ENCODE data around the gene KCTD8. TPM values are rescaled to one million over a fixed set of nuclear protein-coding genes. Genes with fewer than 3 reads are reported as not detected.

Gene KCTD8
- total RNA-seq, 1 donor: not detected

- TF ChIP-seq CTCF (IDR thresholded peaks at IDR 0.05; ENCODE audit: extremely low read depth, low read depth, low read length): no peak
These were observed 287.7 kb downstream of the KCTD8 start for GRCh38 chr4:44160776-44161367.

GRCh38 chr4:44159991-44160390 is 288.6 kb downstream of the KCTD8 start:
- H2AFZ ChIP-seq (ENCODE audit: low read length): no peak overlapping the region
- TF ChIP-seq CTCF (IDR thresholded peaks at IDR 0.05; ENCODE audit: extremely low read depth, low read depth, low read length): no peak
- no peak overlapping the region for H3K4me2 ChIP-seq (ENCODE audit: insufficient read depth, low read length)
- no peaks in the 10 kb centered on the region for H3K27me3 ChIP-seq (ENCODE audit: insufficient read depth, low read length)
- no peak overlapping the region for H3K27ac ChIP-seq (ENCODE audit: low read depth, low read length)
- no peak for DNase-seq (ENCODE audit: insufficient read length, low spot score, missing footprints)
- H3K9me3 ChIP-seq (ENCODE audit: low read depth, low read length): peaks cover 2% of the 10 kb centered on the region
- H3K4me1 ChIP-seq (ENCODE audit: insufficient read depth, low read length): no peaks in the 10 kb centered on the region
- no peaks in the 10 kb centered on the region for H4K20me1 ChIP-seq (ENCODE audit: insufficient read depth, low read length)
- no peak overlapping the region for H3K4me3 ChIP-seq (ENCODE audit: insufficient read depth, low read length)
- H3K79me2 ChIP-seq (ENCODE audit: insufficient read depth, low read length): no peaks in the 10 kb centered on the region
- H3K36me3 ChIP-seq (ENCODE audit: insufficient read depth, low read length): no peaks in the 10 kb centered on the region

More at GRCh38 chr4:44160776-44161367, 287.7 kb downstream of the KCTD8 start:
- H3K79me2 ChIP-seq (ENCODE audit: insufficient read depth, low read length): no peaks in the 10 kb centered on the region
- H3K27me3 ChIP-seq (ENCODE audit: insufficient read depth, low read length): no peaks in the 10 kb centered on the region
- H3K36me3 ChIP-seq (ENCODE audit: insufficient read depth, low read length): no peaks in the 10 kb centered on the region
- H3K4me3 ChIP-seq (ENCODE audit: insufficient read depth, low read length): no peak overlapping the region
- no peak overlapping the region for H2AFZ ChIP-seq (ENCODE audit: low read length)
- H4K20me1 ChIP-seq (ENCODE audit: insufficient read depth, low read length): no peaks in the 10 kb centered on the region
- DNase-seq (ENCODE audit: insufficient read length, low spot score, missing footprints): no peak
- H3K4me1 ChIP-seq (ENCODE audit: insufficient read depth, low read length): no peaks in the 10 kb centered on the region
- no peak overlapping the region for H3K27ac ChIP-seq (ENCODE audit: low read depth, low read length)
- H3K9me3 ChIP-seq (ENCODE audit: low read depth, low read length): peaks cover 2% of the 10 kb centered on the region
- no peak overlapping the region for H3K4me2 ChIP-seq (ENCODE audit: insufficient read depth, low read length)

- H3K36me3 ChIP-seq (ENCODE audit: insufficient read depth, low read length): no peaks in the 10 kb centered on the region
- no peak overlapping the region for H3K4me2 ChIP-seq (ENCODE audit: insufficient read depth, low read length)
- H3K4me3 ChIP-seq (ENCODE audit: insufficient read depth, low read length): no peak overlapping the region
- no peaks in the 10 kb centered on the region for H3K79me2 ChIP-seq (ENCODE audit: insufficient read depth, low read length)
- DNase-seq (ENCODE audit: insufficient read length, low spot score, missing footprints): no peak
- no peaks in the 10 kb centered on the region for H3K27me3 ChIP-seq (ENCODE audit: insufficient read depth, low read length)
- H4K20me1 ChIP-seq (ENCODE audit: insufficient read depth, low read length): no peaks in the 10 kb centered on the region
- H2AFZ ChIP-seq (ENCODE audit: low read length): no peak overlapping the region
- no peaks in the 10 kb centered on the region for H3K4me1 ChIP-seq (ENCODE audit: insufficient read depth, low read length)
- TF ChIP-seq CTCF (IDR thresholded peaks at IDR 0.05; ENCODE audit: extremely low read depth, low read depth, low read length): no peak
- H3K9me3 ChIP-seq (ENCODE audit: low read depth, low read length): peaks cover 2% of the 10 kb centered on the region
- no peak overlapping the region for H3K27ac ChIP-seq (ENCODE audit: low read depth, low read length)
These were observed 290.9 kb downstream of the KCTD8 start for GRCh38 chr4:44157611-44158277.

- no peak overlapping the region for H3K27ac ChIP-seq (ENCODE audit: low read depth, low read length)
- DNase-seq (ENCODE audit: insufficient read length, low spot score, missing footprints): no peak
- no peak overlapping the region for H2AFZ ChIP-seq (ENCODE audit: low read length)
These were observed 298.5 kb downstream of the KCTD8 start for GRCh38 chr4:44150091-44150576.

More at GRCh38 chr4:44150091-44150576, 298.5 kb downstream of the KCTD8 start:
- no peaks in the 10 kb centered on the region for H3K9me3 ChIP-seq (ENCODE audit: low read depth, low read length)
- no peak for TF ChIP-seq CTCF (IDR thresholded peaks at IDR 0.05; ENCODE audit: extremely low read depth, low read depth, low read length)
- no peaks in the 10 kb centered on the region for H3K36me3 ChIP-seq (ENCODE audit: insufficient read depth, low read length)
- H3K4me3 ChIP-seq (ENCODE audit: insufficient read depth, low read length): no peak overlapping the region
- no peak overlapping the region for H3K4me2 ChIP-seq (ENCODE audit: insufficient read depth, low read length)
- no peaks in the 10 kb centered on the region for H4K20me1 ChIP-seq (ENCODE audit: insufficient read depth, low read length)
- H3K79me2 ChIP-seq (ENCODE audit: insufficient read depth, low read length): no peaks in the 10 kb centered on the region
- no peaks in the 10 kb centered on the region for H3K27me3 ChIP-seq (ENCODE audit: insufficient read depth, low read length)
- H3K4me1 ChIP-seq (ENCODE audit: insufficient read depth, low read length): no peaks in the 10 kb centered on the region
